Nephron progenitor cell (in vitro differentiated cells): ENCODE results near the gene TAS2R38.
"Not testable (repeated sequence)": the region's sequence is repeated elsewhere in the genome, so short reads cannot be mapped to it uniquely, and the experiment has no call there.

Experiments used
- DNase-seq: peaks from one replicate; pipeline ENCODE4 v3.0.0; 2021
- H3K27ac Mint-ChIP-seq: 2 replicates; pipeline ENCODE4 v1.8.0; 2021; ENCODE audit warnings: mild to moderate bottlenecking, moderate library complexity, mixed read lengths
- H3K27me3 Mint-ChIP-seq: 2 replicates; pipeline ENCODE4 v1.8.0; 2021; ENCODE audit warnings: mild to moderate bottlenecking, low read depth, mixed read lengths; ENCODE audit not compliant: poor library complexity
- H3K36me3 Mint-ChIP-seq: 2 replicates; pipeline ENCODE4 v1.8.0; 2021; ENCODE audit warnings: low read depth, mixed read lengths
- H3K4me1 Mint-ChIP-seq: 2 replicates; pipeline ENCODE4 v1.8.0; 2021; ENCODE audit warnings: mixed read lengths
- H3K4me3 Mint-ChIP-seq: 2 replicates; pipeline ENCODE4 v1.8.0; 2021; ENCODE audit warnings: mild to moderate bottlenecking, moderate library complexity, mixed read lengths
- H3K9me3 Mint-ChIP-seq: 2 replicates; pipeline ENCODE4 v1.8.0; 2021; ENCODE audit warnings: mild to moderate bottlenecking, moderate library complexity, mixed read lengths
- CTCF ChIP-seq: fragments of 200-600 bp; sonication (generic); IDR thresholded peaks from 2 replicates; pipeline ENCODE4 v1.5.0; 2021; ENCODE audit warnings: antibody characterized with exemption

The TAS2R38 gene

DNA sequence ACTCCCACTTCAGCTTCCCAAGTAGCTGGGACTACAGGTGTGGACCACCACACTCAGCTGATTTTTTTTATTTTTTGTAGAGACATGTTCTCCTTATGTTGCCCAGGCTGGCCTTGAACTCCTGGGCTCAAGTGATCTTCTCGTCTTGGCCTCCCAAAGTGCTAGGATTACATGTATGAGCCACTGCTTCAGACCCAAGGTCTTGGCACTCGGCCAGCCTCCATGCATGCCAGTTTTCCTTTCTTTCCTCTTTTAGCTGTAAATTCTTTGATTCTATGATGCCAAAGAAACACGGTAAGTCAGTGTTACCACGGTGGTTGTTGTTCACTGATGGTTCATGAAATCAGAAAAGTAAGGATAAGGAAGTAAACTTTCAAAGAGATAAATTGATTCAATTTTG lies 19.1 kb upstream of the TAS2R38 start:
- Mint-ChIP-seq H3K36me3 (no peaks in the 10 kb centered on the region), H3K27me3 (no peaks in the 10 kb centered on the region), H3K4me1 (peaks cover 15% of the 10 kb centered on the region), H3K27ac (no peak overlapping the region), H3K4me3 (no peak overlapping the region), H3K9me3 (peaks cover 7% of the 10 kb centered on the region)
- no peak for TF ChIP-seq CTCF
- DNase-seq, result no peak

- Mint-ChIP-seq H3K4me1 (peaks cover 14% of the 10 kb centered on the region), H3K36me3 (no peaks in the 10 kb centered on the region), H3K4me3 (no peak overlapping the region), H3K9me3 (peaks cover 9% of the 10 kb centered on the region), H3K27ac (no peak overlapping the region), H3K27me3 (peaks cover 4% of the 10 kb centered on the region)
- DNase-seq, result no peak
- TF ChIP-seq CTCF, result no peak
Measured at GRCh38 chr7:141992156-141992555, 18.6 kb upstream of the TAS2R38 start.

GRCh38 chr7:141991140-141991539 lies 17.6 kb upstream of the TAS2R38 start:
- H3K4me3 Mint-ChIP-seq, result no peak overlapping the region
- peaks cover 18% of the 10 kb centered on the region for H3K9me3 Mint-ChIP-seq
- H3K27me3 Mint-ChIP-seq, result peaks cover 8% of the 10 kb centered on the region
- H3K36me3 Mint-ChIP-seq, result no peaks in the 10 kb centered on the region
- H3K27ac Mint-ChIP-seq, result no peak overlapping the region
- TF ChIP-seq CTCF, result no peak
- DNase-seq, result no peak
- H3K4me1 Mint-ChIP-seq, result peaks cover 5% of the 10 kb centered on the region

DNA sequence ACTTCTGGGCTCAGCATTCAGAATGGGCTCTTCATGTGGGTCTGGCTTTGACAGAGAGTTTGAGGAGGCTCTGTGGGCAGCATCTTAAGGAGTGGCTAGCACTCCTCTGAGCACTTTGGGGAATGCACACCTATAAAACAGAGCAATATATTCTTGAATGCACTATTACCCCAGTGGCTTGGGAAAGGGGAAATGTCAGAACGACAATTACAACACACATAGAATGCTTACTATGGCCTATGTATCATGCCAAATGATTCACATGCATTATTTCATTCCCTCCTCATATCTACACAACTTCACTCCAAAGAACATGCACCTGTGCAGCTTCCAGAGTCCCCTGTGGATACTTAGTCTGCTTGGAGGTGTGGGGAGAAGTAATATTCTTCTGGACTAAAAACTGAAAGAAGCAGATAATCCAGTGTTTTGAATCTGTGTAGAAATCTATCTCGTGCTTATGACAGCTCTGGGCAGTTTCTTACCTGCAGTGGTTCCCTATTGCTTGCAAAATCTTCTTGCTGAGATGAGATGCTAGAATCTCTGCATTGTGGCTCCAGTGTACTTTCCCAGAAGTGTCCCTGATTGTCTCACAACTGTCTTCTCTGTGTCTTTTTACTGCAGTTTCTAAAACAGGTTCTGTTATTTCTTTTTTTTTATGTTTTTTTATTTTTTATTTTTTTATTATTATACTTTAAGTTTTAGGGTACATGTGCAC lies 16.6 kb upstream of the TAS2R38 start:
- no peak overlapping the region for H3K4me3 Mint-ChIP-seq
- no peaks in the 10 kb centered on the region for H3K36me3 Mint-ChIP-seq
- peaks cover 8% of the 10 kb centered on the region for H3K27me3 Mint-ChIP-seq
- no peak for TF ChIP-seq CTCF
- no peak for DNase-seq
- H3K4me1 Mint-ChIP-seq, result peaks cover 5% of the 10 kb centered on the region
- peaks cover 16% of the 10 kb centered on the region for H3K9me3 Mint-ChIP-seq
- H3K27ac Mint-ChIP-seq, result no peak overlapping the region

DNA sequence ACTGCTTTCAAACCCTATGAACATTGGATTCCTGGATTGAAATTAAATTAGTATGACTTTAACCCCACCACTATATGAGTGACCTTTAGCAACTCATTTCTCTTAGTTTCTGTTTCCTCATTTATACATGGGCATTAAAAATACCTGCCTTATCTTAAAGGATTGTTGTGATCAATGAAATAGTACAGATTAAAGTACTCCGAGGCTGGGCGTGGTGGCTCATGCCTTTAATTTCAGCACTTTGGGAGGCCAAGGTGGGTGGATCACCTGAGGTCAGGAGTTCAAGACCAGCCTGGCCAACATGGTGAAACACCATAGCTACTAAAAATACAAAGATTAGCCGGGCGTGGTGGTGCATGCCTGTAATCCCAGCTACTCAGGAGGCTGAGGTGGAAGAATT lies 14.2 kb upstream of the TAS2R38 start:
- H3K4me3 Mint-ChIP-seq, H3K36me3 Mint-ChIP-seq, DNase-seq, H3K27ac Mint-ChIP-seq, H3K4me1 Mint-ChIP-seq, H3K27me3 Mint-ChIP-seq: not testable (repeated sequence)
- peaks cover 22% of the 10 kb centered on the region for H3K9me3 Mint-ChIP-seq

DNA sequence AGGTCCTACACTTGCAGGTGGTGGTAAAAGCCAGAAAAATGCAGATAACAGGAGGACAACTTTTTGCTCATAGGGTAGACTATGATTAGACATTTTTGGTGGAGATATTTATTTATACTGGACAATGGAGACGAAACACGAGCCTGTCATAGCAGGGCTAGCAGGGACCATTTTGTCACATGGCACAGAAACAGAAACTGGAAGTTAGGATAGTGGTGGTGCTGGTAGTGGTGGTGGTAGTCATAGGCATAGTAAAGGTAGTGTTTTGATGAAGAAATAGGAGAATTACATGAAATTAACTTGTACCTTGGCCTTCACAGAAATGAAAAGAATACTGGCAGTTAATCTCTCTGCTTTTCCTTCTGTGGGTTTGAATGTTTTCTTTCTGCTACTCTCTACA lies 13.3 kb upstream of the TAS2R38 start:
- no peak for TF ChIP-seq CTCF
- Mint-ChIP-seq H3K4me1 (peaks cover 5% of the 10 kb centered on the region), H3K9me3 (peaks cover 22% of the 10 kb centered on the region), H3K27ac (no peak overlapping the region), H3K4me3 (no peak overlapping the region), H3K27me3 (peaks cover 8% of the 10 kb centered on the region), H3K36me3 (no peaks in the 10 kb centered on the region)
- DNase-seq, result no peak

- not testable (repeated sequence) for H3K4me3 Mint-ChIP-seq, DNase-seq, H3K27me3 Mint-ChIP-seq, H3K36me3 Mint-ChIP-seq, H3K27ac Mint-ChIP-seq, H3K4me1 Mint-ChIP-seq
- peaks cover 27% of the 10 kb centered on the region for H3K9me3 Mint-ChIP-seq
Measured at GRCh38 chr7:141985926-141986325, 12.4 kb upstream of the TAS2R38 start.
